ENCODE measurements around the gene C22orf42. TPM values are rescaled to one million over a fixed set of nuclear protein-coding genes. Genes with fewer than 3 reads are reported as not detected.

Gene C22orf42
- total RNA-seq, 4 donors from 2014 or later, result not detected

GRCh38 chr22:32183625-32184024, 24.5 kb upstream of the C22orf42 start:
- peaks cover 0 to under 1% (median 0%) of the 10 kb centered on the region in 3 donors for H3K27me3 ChIP-seq
- TF ChIP-seq POLR2A (IDR thresholded peaks at IDR 0.05) (no peak), CTCF (IDR thresholded peaks at IDR 0.05 in 4 of 5, conservative IDR thresholded peaks at IDR 0.05 in 1 of 5) (no peak)
- no peak overlapping the region for H3K4me3 ChIP-seq
- no peaks in the 10 kb centered on the region for H3K36me3 ChIP-seq
- no peaks in the 10 kb centered on the region for H3K4me1 ChIP-seq
- ATAC-seq (no peak), DNase-seq (no peak)
- in situ Hi-C loops (cut with MboI; ENCODE audit: low sequenced_read_pairs in 4 of 4), result no loop called here
- H3K27ac ChIP-seq, result no peak overlapping the region
- H3K9me3 ChIP-seq, result no peaks in the 10 kb centered on the region
- intact Hi-C loops (cut with DNase I; ENCODE audit: low total_unique reads), result no loop called here

GRCh38 chr22:32181043-32181442, 21.9 kb upstream of the C22orf42 start:
- TF ChIP-seq CTCF (IDR thresholded peaks at IDR 0.05 in 4 of 5, conservative IDR thresholded peaks at IDR 0.05 in 1 of 5), result no peak
- TF ChIP-seq POLR2A (IDR thresholded peaks at IDR 0.05), result no peak
- in situ Hi-C loops (cut with MboI; ENCODE audit: low sequenced_read_pairs in 4 of 4), result no loop called here

GRCh38 chr22:32177221-32177765, 18.2 kb upstream of the C22orf42 start:
- intact Hi-C loops (cut with DNase I; ENCODE audit: low total_unique reads) (no loop called here), in situ Hi-C loops (cut with MboI; ENCODE audit: low sequenced_read_pairs in 4 of 4) (no loop called here)
- TF ChIP-seq POLR2A (IDR thresholded peaks at IDR 0.05) (no peak), CTCF (IDR thresholded peaks at IDR 0.05 in 4 of 5, conservative IDR thresholded peaks at IDR 0.05 in 1 of 5) (no peak)
- Histone ChIP-seq H3K4me1 (no peaks in the 10 kb centered on the region), H3K27ac (no peak overlapping the region), H3K36me3 (no peaks in the 10 kb centered on the region), H3K4me3 (no peak overlapping the region), H3K9me3 (no peaks in the 10 kb centered on the region), H3K27me3 (peaks cover 21 to 28% (median 27%) of the 10 kb centered on the region in 3 donors)
- no peak for DNase-seq
- ATAC-seq, result no peak

More at GRCh38 chr22:32181043-32181442, 21.9 kb upstream of the C22orf42 start:
- H3K9me3 ChIP-seq, result no peaks in the 10 kb centered on the region
- DNase-seq, result no peak
- H3K4me1 ChIP-seq, result no peaks in the 10 kb centered on the region
- no peak overlapping the region for H3K4me3 ChIP-seq
- intact Hi-C loops (cut with DNase I; ENCODE audit: low total_unique reads), result no loop called here
- H3K36me3 ChIP-seq, result no peaks in the 10 kb centered on the region
- H3K27me3 ChIP-seq, result peaks cover 7 to 15% (median 14%) of the 10 kb centered on the region in 3 donors
- H3K27ac ChIP-seq, result no peak overlapping the region
- no peak for ATAC-seq

- H3K27ac ChIP-seq, result no peak overlapping the region
- peaks cover 21 to 28% (median 27%) of the 10 kb centered on the region in 3 donors for H3K27me3 ChIP-seq
- ATAC-seq, result no peak
- intact Hi-C loops (cut with DNase I; ENCODE audit: low total_unique reads), result no loop called here
- H3K36me3 ChIP-seq, result no peaks in the 10 kb centered on the region
- in situ Hi-C loops (cut with MboI; ENCODE audit: low sequenced_read_pairs in 4 of 4), result no loop called here
- H3K4me1 ChIP-seq, result no peaks in the 10 kb centered on the region
- H3K4me3 ChIP-seq, result no peak overlapping the region
- TF ChIP-seq CTCF (IDR thresholded peaks at IDR 0.05 in 4 of 5, conservative IDR thresholded peaks at IDR 0.05 in 1 of 5), result no peak
- DNase-seq, result no peak
- H3K9me3 ChIP-seq, result no peaks in the 10 kb centered on the region
Observed at GRCh38 chr22:32175683-32176644, 16.9 kb upstream of the C22orf42 start.
